ACC112 (cell line): ENCODE results near the gene ARTN.

ENCODE experiments used
- H2AFZ ChIP-seq: fragments of 200-600 bp; sonication (generic); one replicate; pipeline ENCODE4 v1.6.0; 2017; ENCODE audit warnings: antibody characterized with exemption, low read length; ENCODE audit not compliant: unreplicated experiment
- H3K27ac ChIP-seq: fragments of 200-600 bp; sonication (generic); 2 replicates; pipeline ENCODE4 v1.5.1; 2014; ENCODE audit warnings: low read depth, mild to moderate bottlenecking, antibody characterized with exemption, low read length, moderate library complexity
- H3K27me3 ChIP-seq: fragments of 200-600 bp; sonication (generic); 2 replicates; pipeline ENCODE4 v1.6.1; 2014; ENCODE audit warnings: mild to moderate bottlenecking, antibody characterized with exemption, low read length, moderate library complexity, mixed read lengths; ENCODE audit not compliant: insufficient read depth
- H3K36me3 ChIP-seq: fragments of 200-600 bp; sonication (generic); 2 replicates; pipeline ENCODE4 v1.6.1; 2016; ENCODE audit warnings: mild to moderate bottlenecking, antibody characterized with exemption, low read length, moderate library complexity, mixed read lengths; ENCODE audit not compliant: insufficient read depth
- H3K4me1 ChIP-seq: fragments of 200-600 bp; sonication (generic); one replicate; pipeline ENCODE4 v1.6.1; 2016; ENCODE audit warnings: low read length, mixed read lengths; ENCODE audit not compliant: insufficient read depth, unreplicated experiment, control insufficient read depth
- H3K4me3 ChIP-seq: fragments of 200-600 bp; sonication (generic); 2 replicates; pipeline ENCODE4 v1.5.1; 2014; ENCODE audit warnings: mild to moderate bottlenecking, low read depth, low read length
- H3K79me2 ChIP-seq: fragments of 200-600 bp; sonication (generic); one replicate; pipeline ENCODE4 v1.6.0; 2016; ENCODE audit warnings: low read length; ENCODE audit not compliant: control insufficient read depth, unreplicated experiment, insufficient read depth

ARTN gene

GRCh38 chr1:43947874-43948437 lies 14.4 kb downstream of the ARTN start:
- H3K79me2 ChIP-seq: peaks cover 27% of the 10 kb centered on the region
- H3K27me3 ChIP-seq: no peaks in the 10 kb centered on the region
- no peak overlapping the region for H3K27ac ChIP-seq
- peaks cover 23% of the 10 kb centered on the region for H3K4me1 ChIP-seq
- H3K4me3 ChIP-seq: peak overlapping the region; percentile 82
- no peak overlapping the region for H2AFZ ChIP-seq
- no peaks in the 10 kb centered on the region; the same call in 1 of the 2 replicates for H3K36me3 ChIP-seq

- peaks cover 23% of the 10 kb centered on the region for H3K4me1 ChIP-seq
- peaks cover 27% of the 10 kb centered on the region for H3K79me2 ChIP-seq
Observed at GRCh38 chr1:43949678-43950077, 16.1 kb downstream of the ARTN start.

DNA sequence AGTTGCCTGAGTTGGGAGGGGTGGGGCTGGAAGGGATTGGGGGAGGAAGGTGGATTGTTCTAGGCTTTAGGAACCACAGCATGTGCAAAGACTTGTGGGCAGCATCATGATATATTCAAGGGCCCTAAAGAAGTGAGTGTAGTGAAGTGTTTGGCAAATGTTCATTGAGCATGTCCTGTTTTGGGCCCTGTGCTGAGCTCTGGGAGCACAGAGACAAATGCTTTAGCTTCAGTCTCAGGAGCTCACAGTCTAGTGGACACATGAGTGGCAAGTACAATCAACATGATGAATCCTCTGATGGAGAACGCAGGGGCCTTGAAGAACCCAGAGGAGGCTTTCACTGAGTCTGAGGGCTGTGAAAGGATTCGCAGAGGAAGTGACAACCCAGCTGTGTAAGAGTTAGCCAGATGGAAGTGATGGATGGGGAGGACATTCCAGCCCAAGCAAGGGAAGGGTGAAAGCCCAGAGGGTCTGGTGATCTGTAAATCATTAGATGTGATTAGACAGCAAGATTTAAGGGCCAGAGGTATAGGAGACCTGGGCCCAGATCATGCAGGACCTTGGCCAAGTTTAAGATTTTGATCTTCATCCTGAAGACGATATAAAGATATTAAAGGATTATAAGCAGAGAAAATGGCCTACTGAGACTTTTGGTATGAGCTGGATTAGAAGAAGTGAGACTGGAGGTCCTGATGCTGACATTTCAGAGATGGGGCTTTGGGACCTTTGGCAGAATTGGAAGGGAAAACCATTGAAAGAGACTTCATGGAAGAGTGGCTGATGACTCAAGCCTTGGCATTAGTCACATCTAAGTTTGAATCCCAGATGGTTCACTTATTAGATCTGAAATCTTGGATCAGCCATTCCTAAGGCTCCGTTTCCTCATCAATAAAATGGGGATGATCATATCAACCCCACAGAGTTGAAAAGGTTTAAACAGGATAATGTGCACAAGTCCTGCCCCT lies 17.7 kb downstream of the ARTN start:
- Histone ChIP-seq H2AFZ (no peak overlapping the region), H3K4me1 (peaks cover 18% of the 10 kb centered on the region), H3K27ac (no peak overlapping the region), H3K36me3 (no peaks in the 10 kb centered on the region; the same call in 1 of the 2 replicates), H3K27me3 (no peaks in the 10 kb centered on the region), H3K79me2 (peaks cover 27% of the 10 kb centered on the region), H3K4me3 (no peak overlapping the region)

More at GRCh38 chr1:43949678-43950077, 16.1 kb downstream of the ARTN start:
- Histone ChIP-seq H3K27ac (no peak overlapping the region), H3K4me3 (no peak overlapping the region), H3K36me3 (no peaks in the 10 kb centered on the region; the same call in 1 of the 2 replicates), H2AFZ (no peak overlapping the region), H3K27me3 (no peaks in the 10 kb centered on the region)

DNA sequence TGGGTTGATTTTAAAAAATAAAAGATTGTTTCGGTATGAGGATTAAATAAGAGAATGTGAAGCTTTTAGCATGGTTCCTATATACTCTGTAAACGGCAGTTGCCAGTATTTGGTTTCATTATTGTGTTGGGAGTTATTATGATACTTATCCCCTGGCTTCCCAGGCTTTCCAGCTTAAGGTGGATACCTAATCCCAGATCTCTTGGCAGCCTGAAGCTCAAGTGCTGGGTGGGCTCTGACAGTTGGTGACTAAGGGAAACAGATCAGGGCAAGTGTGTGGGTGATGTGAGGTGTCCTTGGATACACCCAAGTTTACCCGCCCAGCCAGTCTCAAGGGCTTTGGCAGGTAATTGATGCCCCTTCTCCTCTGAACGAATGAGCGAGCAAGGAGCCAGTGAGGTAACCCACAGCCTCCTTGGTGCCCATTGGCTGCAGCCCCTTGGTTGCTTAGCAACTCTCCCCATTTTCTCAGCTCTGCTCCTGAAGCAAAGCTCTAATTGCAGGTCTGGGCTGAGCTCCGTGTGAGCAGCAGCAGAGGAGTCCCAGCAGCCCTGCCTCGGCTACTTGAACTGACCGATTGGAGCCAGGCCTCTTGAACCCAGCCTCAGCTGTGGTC lies 19.2 kb downstream of the ARTN start:
- Histone ChIP-seq H3K27me3 (no peaks in the 10 kb centered on the region), H3K4me1 (peaks cover 15% of the 10 kb centered on the region), H3K36me3 (no peaks in the 10 kb centered on the region; the same call in 1 of the 2 replicates), H3K4me3 (no peak overlapping the region), H3K79me2 (peaks cover 17% of the 10 kb centered on the region), H2AFZ (no peak overlapping the region), H3K27ac (no peak overlapping the region)

GRCh38 chr1:43953361-43953760 lies 19.8 kb downstream of the ARTN start:
- Histone ChIP-seq H2AFZ (no peak overlapping the region), H3K79me2 (peaks cover 11% of the 10 kb centered on the region), H3K4me1 (peaks cover 10% of the 10 kb centered on the region), H3K36me3 (no peaks in the 10 kb centered on the region; the same call in 1 of the 2 replicates), H3K4me3 (no peak overlapping the region), H3K27ac (no peak overlapping the region), H3K27me3 (no peaks in the 10 kb centered on the region)

DNA sequence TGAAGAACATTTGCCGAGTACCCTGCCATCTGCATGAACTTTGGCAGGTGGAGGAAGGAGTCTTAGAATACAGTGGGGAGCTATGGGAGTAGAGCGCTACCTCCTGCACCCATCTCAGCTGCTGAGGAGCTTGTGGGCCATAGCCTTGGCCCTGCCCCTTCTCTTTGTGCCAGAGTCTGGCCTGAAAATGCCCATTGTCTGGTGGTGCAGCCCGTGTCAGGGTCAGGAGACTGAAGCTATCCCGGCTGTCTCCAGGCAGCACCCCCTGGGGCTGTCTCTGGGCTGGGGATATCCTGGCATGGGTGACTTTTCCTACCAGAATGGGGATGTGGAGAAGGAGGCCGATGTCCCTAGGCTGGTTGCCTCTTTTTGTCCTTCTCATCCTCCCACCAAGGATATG lies 20.4 kb downstream of the ARTN start:
- H3K36me3 ChIP-seq: no peaks in the 10 kb centered on the region; the same call in 1 of the 2 replicates
- H3K4me1 ChIP-seq: peaks cover 7% of the 10 kb centered on the region
- peaks cover 7% of the 10 kb centered on the region for H3K79me2 ChIP-seq
- H3K27ac ChIP-seq: no peak overlapping the region
- no peak overlapping the region for H3K4me3 ChIP-seq
- no peaks in the 10 kb centered on the region for H3K27me3 ChIP-seq
- no peak overlapping the region for H2AFZ ChIP-seq

GRCh38 chr1:43956234-43956633 lies 22.6 kb downstream of the ARTN start:
- Histone ChIP-seq H3K27ac (no peak overlapping the region), H3K36me3 (no peaks in the 10 kb centered on the region; the same call in 1 of the 2 replicates), H3K4me3 (no peak overlapping the region), H3K4me1 (peaks cover 5% of the 10 kb centered on the region), H3K79me2 (peaks cover 4% of the 10 kb centered on the region), H3K27me3 (no peaks in the 10 kb centered on the region), H2AFZ (no peak overlapping the region)

DNA sequence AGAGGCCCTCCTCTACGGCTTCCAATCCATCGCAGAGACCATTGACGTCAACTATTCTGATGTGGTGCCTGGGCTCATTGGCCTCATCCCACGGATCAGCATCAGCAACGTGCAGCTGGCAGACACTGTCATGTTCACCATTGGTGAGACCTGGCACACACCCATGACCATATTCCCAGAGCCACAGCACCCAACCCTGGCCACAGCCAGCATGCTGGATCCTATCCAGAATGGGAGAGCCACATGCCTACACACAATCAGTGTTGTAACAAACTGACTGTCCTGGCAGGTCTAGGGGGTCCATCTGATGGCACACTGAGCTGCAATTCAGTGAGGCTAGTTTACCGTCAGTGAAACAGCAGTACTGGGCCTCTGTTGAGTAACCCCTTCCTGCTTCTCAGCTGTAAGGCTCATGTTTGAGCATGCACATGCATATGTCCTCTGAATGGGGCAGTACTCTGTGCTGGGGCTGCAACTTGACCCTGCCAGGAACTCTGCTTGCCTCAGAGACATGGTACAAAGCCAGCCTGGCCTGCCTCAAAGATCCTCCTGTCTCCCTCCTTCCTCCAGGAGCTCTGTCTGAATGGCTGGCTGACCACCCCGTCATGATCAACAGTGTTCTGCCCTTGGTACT lies 23.9 kb downstream of the ARTN start:
- Histone ChIP-seq H3K79me2 (peaks cover 2% of the 10 kb centered on the region), H3K36me3 (no peaks in the 10 kb centered on the region; the same call in 1 of the 2 replicates), H2AFZ (no peak overlapping the region), H3K4me1 (no peaks in the 10 kb centered on the region), H3K4me3 (no peak overlapping the region), H3K27me3 (no peaks in the 10 kb centered on the region), H3K27ac (no peak overlapping the region)

GRCh38 chr1:43958351-43959255 lies 25.0 kb downstream of the ARTN start:
- Histone ChIP-seq H3K4me1 (no peaks in the 10 kb centered on the region), H3K27me3 (no peaks in the 10 kb centered on the region), H3K36me3 (no peaks in the 10 kb centered on the region; the same call in 1 of the 2 replicates), H3K27ac (no peak overlapping the region), H3K79me2 (no peaks in the 10 kb centered on the region), H3K4me3 (no peak overlapping the region), H2AFZ (no peak overlapping the region)
